ENCODE measurements around the gene CEACAM7.

Gene CEACAM7

DNA sequence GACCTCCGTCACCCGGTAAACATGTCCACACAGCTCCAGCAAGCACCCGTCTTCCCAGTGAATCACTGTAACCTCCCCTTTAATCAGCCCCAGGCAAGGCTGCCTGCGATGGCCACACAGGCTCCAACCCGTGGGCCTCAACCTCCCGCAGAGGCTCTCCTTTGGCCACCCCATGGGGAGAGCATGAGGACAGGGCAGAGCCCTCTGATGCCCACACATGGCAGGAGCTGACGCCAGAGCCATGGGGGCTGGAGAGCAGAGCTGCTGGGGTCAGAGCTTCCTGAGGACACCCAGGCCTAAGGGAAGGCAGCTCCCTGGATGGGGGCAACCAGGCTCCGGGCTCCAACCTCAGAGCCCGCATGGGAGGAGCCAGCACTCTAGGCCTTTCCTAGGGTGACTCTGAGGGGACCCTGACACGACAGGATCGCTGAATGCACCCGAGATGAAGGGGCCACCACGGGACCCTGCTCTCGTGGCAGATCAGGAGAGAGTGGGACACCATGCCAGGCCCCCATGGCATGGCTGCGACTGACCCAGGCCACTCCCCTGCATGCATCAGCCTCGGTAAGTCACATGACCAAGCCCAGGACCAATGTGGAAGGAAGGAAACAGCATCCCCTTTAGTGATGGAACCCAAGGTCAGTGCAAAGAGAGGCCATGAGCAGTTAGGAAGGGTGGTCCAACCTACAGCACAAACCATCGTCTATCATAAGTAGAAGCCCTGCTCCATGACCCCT lies 11.3 kb upstream of the CEACAM7 start:
- no peaks in the 10 kb centered on the region for H3K36me3 ChIP-seq (ENCODE audit: insufficient read depth, low read length)
- H3K4me2 ChIP-seq (ENCODE audit: low read length): no peak overlapping the region
- H3K9me3 ChIP-seq (replicated peaks; ENCODE audit: low read length): no peaks in the 10 kb centered on the region
- no peaks in the 10 kb centered on the region for H3K4me1 ChIP-seq (ENCODE audit: control insufficient read depth, insufficient read depth, low read length)
- no peak overlapping the region for H3K4me3 ChIP-seq (ENCODE audit: low read length)
- no peak overlapping the region for H3K9ac ChIP-seq (ENCODE audit: low read depth, low read length)
- H3K27me3 ChIP-seq (ENCODE audit: control insufficient read depth, insufficient read depth, low read length): no peaks in the 10 kb centered on the region

DNA sequence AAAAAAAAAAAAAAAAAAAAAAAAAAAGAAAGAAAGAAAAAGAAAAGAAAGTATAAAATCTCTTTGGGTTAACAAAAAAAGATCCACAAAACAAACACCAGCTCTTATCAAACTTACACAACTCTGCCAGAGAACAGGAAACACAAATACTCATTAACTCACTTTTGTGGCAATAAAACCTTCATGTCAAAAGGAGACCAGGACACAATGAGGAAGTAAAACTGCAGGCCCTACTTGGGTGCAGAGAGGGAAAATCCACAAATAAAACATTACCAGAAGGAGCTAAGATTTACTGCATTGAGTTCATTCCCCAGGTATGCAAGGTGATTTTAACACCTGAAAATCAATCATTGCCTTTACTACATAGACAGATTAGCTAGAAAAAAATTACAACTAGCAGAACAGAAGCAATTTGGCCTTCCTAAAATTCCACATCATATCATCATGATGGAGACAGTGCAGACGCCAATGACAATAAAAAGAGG lies 10.7 kb upstream of the CEACAM7 start:
- Histone ChIP-seq H3K4me2 (ENCODE audit: low read length) (no peak overlapping the region), H3K27me3 (ENCODE audit: control insufficient read depth, insufficient read depth, low read length) (no peaks in the 10 kb centered on the region), H3K9ac (ENCODE audit: low read depth, low read length) (no peak overlapping the region), H3K36me3 (ENCODE audit: insufficient read depth, low read length) (no peaks in the 10 kb centered on the region), H3K9me3 (replicated peaks; ENCODE audit: low read length) (no peaks in the 10 kb centered on the region), H3K4me1 (ENCODE audit: control insufficient read depth, insufficient read depth, low read length) (no peaks in the 10 kb centered on the region), H3K4me3 (ENCODE audit: low read length) (no peak overlapping the region)

DNA sequence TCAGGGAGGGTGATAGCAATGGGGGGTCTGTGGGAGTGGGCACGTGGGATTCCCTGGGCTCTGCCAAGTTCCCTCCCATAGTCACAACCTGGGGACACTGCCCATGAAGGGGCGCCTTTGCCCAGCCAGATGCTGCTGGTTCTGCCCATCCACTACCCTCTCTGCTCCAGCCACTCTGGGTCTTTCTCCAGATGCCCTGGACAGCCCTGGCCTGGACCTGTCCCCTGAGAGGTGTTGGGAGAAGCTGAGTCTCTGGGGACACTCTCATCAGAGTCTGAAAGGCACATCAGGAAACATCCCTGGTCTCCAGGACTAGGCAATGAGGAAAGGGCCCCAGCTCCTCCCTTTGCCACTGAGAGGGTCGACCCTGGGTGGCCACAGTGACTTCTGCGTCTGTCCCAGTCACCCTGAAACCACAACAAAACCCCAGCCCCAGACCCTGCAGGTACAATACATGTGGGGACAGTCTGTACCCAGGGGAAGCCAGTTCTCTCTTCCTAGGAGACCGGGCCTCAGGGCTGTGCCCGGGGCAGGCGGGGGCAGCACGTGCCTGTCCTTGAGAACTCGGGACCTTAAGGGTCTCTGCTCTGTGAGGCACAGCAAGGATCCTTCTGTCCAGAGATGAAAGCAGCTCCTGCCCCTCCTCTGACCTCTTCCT lies 9.3 kb upstream of the CEACAM7 start:
- no peaks in the 10 kb centered on the region for H3K4me1 ChIP-seq (ENCODE audit: control insufficient read depth, insufficient read depth, low read length)
- no peak overlapping the region for H3K4me2 ChIP-seq (ENCODE audit: low read length)
- H3K9me3 ChIP-seq (replicated peaks; ENCODE audit: low read length): no peaks in the 10 kb centered on the region
- H3K4me3 ChIP-seq (ENCODE audit: low read length): no peak overlapping the region
- H3K9ac ChIP-seq (ENCODE audit: low read depth, low read length): no peak overlapping the region
- H3K36me3 ChIP-seq (ENCODE audit: insufficient read depth, low read length): no peaks in the 10 kb centered on the region
- H3K27me3 ChIP-seq (ENCODE audit: control insufficient read depth, insufficient read depth, low read length): no peaks in the 10 kb centered on the region

DNA sequence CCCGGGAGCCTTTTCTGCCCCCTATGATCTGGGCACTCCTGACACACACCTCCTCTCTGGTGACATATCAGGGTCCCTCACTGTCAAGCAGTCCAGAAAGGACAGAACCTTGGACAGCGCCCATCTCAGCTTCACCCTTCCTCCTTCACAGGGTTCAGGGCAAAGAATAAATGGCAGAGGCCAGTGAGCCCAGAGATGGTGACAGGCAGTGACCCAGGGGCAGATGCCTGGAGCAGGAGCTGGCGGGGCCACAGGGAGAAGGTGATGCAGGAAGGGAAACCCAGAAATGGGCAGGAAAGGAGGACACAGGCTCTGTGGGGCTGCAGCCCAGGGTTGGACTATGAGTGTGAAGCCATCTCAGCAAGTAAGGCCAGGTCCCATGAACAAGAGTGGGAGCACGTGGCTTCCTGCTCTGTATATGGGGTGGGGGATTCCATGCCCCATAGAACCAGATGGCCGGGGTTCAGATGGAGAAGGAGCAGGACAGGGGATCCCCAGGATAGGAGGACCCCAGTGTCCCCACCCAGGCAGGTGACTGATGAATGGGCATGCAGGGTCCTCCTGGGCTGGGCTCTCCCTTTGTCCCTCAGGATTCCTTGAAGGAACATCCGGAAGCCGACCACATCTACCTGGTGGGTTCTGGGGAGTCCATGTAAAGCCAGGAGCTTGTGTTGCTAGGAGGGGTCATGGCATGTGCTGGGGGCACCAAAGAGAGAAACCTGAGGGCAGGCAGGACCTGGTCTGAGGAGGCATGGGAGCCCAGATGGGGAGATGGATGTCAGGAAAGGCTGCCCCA lies 8.5 kb upstream of the CEACAM7 start:
- H3K9ac ChIP-seq (ENCODE audit: low read depth, low read length): no peak overlapping the region
- H3K4me2 ChIP-seq (ENCODE audit: low read length): no peak overlapping the region
- no peak overlapping the region for H3K4me3 ChIP-seq (ENCODE audit: low read length)
- no peaks in the 10 kb centered on the region for H3K4me1 ChIP-seq (ENCODE audit: control insufficient read depth, insufficient read depth, low read length)
- H3K9me3 ChIP-seq (replicated peaks; ENCODE audit: low read length): no peaks in the 10 kb centered on the region
- no peaks in the 10 kb centered on the region for H3K36me3 ChIP-seq (ENCODE audit: insufficient read depth, low read length)
- no peaks in the 10 kb centered on the region for H3K27me3 ChIP-seq (ENCODE audit: control insufficient read depth, insufficient read depth, low read length)

DNA sequence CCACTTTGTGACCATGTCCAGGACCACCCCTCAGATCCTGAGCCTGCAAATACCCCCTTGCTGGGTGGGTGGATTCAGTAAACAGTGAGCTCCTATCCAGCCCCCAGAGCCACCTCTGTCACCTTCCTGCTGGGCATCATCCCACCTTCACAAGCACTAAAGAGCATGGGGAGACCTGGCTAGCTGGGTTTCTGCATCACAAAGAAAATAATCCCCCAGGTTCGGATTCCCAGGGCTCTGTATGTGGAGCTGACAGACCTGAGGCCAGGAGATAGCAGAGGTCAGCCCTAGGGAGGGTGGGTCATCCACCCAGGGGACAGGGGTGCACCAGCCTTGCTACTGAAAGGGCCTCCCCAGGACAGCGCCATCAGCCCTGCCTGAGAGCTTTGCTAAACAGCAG lies 7.7 kb upstream of the CEACAM7 start:
- no peaks in the 10 kb centered on the region for H3K4me1 ChIP-seq (ENCODE audit: control insufficient read depth, insufficient read depth, low read length)
- H3K9me3 ChIP-seq (replicated peaks; ENCODE audit: low read length): no peaks in the 10 kb centered on the region
- H3K4me3 ChIP-seq (ENCODE audit: low read length): no peak overlapping the region
- H3K4me2 ChIP-seq (ENCODE audit: low read length): no peak overlapping the region
- H3K9ac ChIP-seq (ENCODE audit: low read depth, low read length): no peak overlapping the region
- no peaks in the 10 kb centered on the region for H3K27me3 ChIP-seq (ENCODE audit: control insufficient read depth, insufficient read depth, low read length)
- H3K36me3 ChIP-seq (ENCODE audit: insufficient read depth, low read length): no peaks in the 10 kb centered on the region

DNA sequence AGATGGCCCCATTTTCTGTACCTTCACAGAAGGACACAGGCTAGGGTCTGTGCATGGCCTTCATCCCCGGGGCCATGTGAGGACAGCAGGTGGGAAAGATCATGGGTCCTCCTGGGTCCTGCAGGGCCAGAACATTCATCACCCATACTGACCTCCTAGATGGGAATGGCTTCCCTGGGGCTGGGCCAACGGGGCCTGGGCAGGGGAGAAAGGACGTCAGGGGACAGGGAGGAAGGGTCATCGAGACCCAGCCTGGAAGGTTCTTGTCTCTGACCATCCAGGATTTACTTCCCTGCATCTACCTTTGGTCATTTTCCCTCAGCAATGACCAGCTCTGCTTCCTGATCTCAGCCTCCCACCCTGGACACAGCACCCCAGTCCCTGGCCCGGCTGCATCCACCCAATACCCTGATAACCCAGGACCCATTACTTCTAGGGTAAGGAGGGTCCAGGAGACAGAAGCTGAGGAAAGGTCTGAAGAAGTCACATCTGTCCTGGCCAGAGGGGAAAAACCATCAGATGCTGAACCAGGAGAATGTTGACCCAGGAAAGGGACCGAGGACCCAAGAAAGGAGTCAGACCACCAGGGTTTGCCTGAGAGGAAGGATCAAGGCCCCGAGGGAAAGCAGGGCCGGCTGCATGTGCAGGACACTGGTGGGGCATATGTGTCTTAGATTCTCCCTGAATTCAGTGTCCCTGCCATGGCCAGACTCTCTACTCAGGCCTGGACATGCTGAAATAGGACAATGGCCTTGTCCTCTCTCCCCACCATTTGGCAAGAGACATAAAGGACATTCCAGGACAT lies 7.0 kb upstream of the CEACAM7 start:
- Histone ChIP-seq H3K4me3 (ENCODE audit: low read length) (no peak overlapping the region), H3K9me3 (replicated peaks; ENCODE audit: low read length) (no peaks in the 10 kb centered on the region), H3K4me2 (ENCODE audit: low read length) (no peak overlapping the region), H3K27me3 (ENCODE audit: control insufficient read depth, insufficient read depth, low read length) (no peaks in the 10 kb centered on the region), H3K4me1 (ENCODE audit: control insufficient read depth, insufficient read depth, low read length) (no peaks in the 10 kb centered on the region), H3K36me3 (ENCODE audit: insufficient read depth, low read length) (no peaks in the 10 kb centered on the region), H3K9ac (ENCODE audit: low read depth, low read length) (no peak overlapping the region)

DNA sequence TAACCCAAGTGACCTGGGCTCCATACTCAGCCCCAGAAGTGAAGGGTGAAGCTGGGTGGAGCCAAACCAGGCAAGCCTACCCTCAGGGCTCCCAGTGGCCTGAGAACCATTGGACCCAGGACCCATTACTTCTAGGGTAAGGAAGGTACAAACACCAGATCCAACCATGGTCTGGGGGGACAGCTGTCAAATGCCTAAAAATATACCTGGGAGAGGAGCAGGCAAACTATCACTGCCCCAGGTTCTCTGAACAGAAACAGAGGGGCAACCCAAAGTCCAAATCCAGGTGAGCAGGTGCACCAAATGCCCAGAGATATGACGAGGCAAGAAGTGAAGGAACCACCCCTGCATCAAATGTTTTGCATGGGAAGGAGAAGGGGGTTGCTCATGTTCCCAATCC lies 6.1 kb upstream of the CEACAM7 start:
- Histone ChIP-seq H3K27me3 (ENCODE audit: control insufficient read depth, insufficient read depth, low read length) (no peaks in the 10 kb centered on the region), H3K9me3 (replicated peaks; ENCODE audit: low read length) (no peaks in the 10 kb centered on the region), H3K9ac (ENCODE audit: low read depth, low read length) (no peak overlapping the region), H3K4me1 (ENCODE audit: control insufficient read depth, insufficient read depth, low read length) (no peaks in the 10 kb centered on the region), H3K4me3 (ENCODE audit: low read length) (no peak overlapping the region), H3K4me2 (ENCODE audit: low read length) (no peak overlapping the region), H3K36me3 (ENCODE audit: insufficient read depth, low read length) (no peaks in the 10 kb centered on the region)

DNA sequence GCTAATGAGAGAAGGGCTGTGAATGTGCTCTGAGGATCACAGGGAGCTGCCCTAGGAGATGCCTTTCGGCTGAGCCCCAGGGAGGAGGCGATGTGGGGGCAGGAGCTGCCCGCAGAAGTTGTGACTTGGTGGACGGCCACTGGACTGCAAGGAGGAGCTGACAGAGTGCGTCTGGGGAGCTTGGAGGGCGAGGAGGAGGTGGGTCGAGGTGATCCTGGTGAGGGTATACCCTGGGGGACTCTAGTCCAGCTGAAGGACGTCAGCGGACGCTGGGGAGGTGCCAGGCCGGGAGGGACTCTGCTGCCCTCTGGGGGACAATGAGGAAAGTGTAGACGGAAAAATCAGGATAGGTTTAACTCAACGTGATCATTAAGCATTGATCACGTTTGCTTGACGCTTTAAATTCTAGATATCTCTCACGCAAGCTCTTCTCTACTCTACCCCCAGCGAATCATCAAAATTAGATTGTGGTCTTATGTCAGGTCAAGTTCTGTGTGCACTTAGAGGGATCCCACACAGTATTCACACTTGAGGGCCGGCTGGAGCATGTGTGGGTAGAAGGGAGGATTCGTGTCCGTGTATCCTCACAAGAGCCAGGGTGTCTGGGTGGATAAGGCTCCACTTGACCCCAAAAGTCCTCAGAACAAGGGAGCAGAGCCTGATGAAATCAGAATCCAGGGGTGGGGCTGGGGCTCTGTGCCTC lies 3.3 kb upstream of the CEACAM7 start:
- Histone ChIP-seq H3K36me3 (ENCODE audit: insufficient read depth, low read length) (no peaks in the 10 kb centered on the region), H3K4me1 (ENCODE audit: control insufficient read depth, insufficient read depth, low read length) (no peaks in the 10 kb centered on the region), H3K27me3 (ENCODE audit: control insufficient read depth, insufficient read depth, low read length) (no peaks in the 10 kb centered on the region), H3K9ac (ENCODE audit: low read depth, low read length) (no peak overlapping the region), H3K9me3 (replicated peaks; ENCODE audit: low read length) (no peaks in the 10 kb centered on the region), H3K4me2 (ENCODE audit: low read length) (no peak overlapping the region), H3K4me3 (ENCODE audit: low read length) (no peak overlapping the region)

DNA sequence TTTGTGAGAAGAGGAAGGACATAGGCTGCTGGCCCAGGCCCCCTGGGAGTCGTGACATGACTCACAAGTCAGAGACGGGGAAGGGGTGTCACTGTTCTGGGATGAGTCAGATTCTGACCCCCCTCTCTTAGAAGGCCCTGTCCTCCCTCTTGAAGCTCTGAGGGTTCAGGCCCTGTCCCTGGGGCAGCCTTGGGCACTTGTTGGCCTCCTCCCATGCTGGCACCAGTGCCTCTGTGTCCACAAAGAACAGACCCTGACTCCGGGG lies 2.7 kb upstream of the CEACAM7 start:
- H3K4me3 ChIP-seq (ENCODE audit: low read length): no peak overlapping the region
- H3K9ac ChIP-seq (ENCODE audit: low read depth, low read length): no peak overlapping the region
- no peaks in the 10 kb centered on the region for H3K9me3 ChIP-seq (replicated peaks; ENCODE audit: low read length)
- no peaks in the 10 kb centered on the region for H3K27me3 ChIP-seq (ENCODE audit: control insufficient read depth, insufficient read depth, low read length)
- H3K4me2 ChIP-seq (ENCODE audit: low read length): no peak overlapping the region
- H3K4me1 ChIP-seq (ENCODE audit: control insufficient read depth, insufficient read depth, low read length): no peaks in the 10 kb centered on the region
- no peaks in the 10 kb centered on the region for H3K36me3 ChIP-seq (ENCODE audit: insufficient read depth, low read length)

DNA sequence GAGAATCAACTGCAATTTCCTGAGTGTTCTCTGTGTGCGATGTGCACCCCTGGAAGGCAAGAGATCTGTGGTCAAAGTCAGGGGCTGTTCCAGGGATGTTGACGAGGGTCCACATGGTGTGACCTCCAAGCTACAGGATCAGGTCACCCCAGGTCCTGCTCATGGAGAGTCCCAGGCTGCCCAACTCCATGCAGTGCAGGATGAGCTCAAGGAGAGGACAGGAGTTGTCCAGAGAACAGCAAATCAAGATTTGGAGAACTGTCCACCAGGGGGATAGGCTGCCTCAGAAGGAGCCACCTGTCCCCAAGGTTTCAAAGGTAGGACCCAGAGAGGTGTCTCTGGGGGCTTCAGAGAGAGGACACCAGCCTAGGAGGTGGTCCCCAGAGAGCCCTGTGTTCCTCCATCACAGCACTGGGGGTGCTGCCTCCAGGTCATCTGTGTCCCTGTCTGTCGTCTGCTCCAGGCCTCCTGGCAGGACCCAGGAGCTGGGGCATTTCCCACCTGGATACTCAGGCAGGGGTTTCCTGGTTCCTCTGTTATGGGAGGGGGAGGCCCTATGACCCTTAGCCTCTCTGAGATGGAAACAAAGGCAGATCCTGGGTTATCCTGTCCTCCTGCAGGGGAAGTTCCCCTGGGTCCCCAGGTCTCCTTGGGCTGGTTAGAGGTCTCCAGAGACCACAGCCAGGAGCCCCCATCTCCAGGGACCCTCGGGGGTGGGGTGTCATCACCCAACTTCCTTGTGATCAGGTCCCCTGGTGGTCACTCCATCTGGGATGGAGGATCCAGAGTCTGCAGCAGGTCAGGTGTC lies 2.1 kb upstream of the CEACAM7 start:
- Histone ChIP-seq H3K4me1 (ENCODE audit: control insufficient read depth, insufficient read depth, low read length) (no peaks in the 10 kb centered on the region), H3K36me3 (ENCODE audit: insufficient read depth, low read length) (no peaks in the 10 kb centered on the region), H3K4me3 (ENCODE audit: low read length) (no peak overlapping the region), H3K9ac (ENCODE audit: low read depth, low read length) (no peak overlapping the region), H3K4me2 (ENCODE audit: low read length) (no peak overlapping the region), H3K27me3 (ENCODE audit: control insufficient read depth, insufficient read depth, low read length) (no peaks in the 10 kb centered on the region), H3K9me3 (replicated peaks; ENCODE audit: low read length) (no peaks in the 10 kb centered on the region)
